GM12878 (cell line): ENCODE data around the gene OR1F1. TPM values are rescaled to one million over a fixed set of nuclear protein-coding genes. Genes with fewer than 3 reads are reported as not detected.

ENCODE experiments used
- ATAC-seq: fragments of 200-7000 bp; cut with Tn5 transposase; 3 replicates; pipeline ENCODE4 v1.9.1; 2020; ENCODE audit warnings: mild to moderate bottlenecking, moderate library complexity
- BruUV-seq: library from RNA; stranded (reverse); fragments of 400-500 nt; replicated peaks from 2 replicates; lab custom pipeline; 2021; lab: Mats Ljungman, UMichigan
- CTCF ChIA-PET: fragments of 300-600 bp; sonication (Branson Sonifier 250); formaldehyde crosslinking; extraction: SDS; loops from one replicate; lab custom pipeline; 2021; ENCODE audit warnings: inconsistent platforms; lab: Yijun Ruan, JAX
- POLR2A ChIA-PET: fragments of 350-600 bp; formaldehyde crosslinking; extraction: SDS; loops from one replicate; lab custom pipeline; 2021; ENCODE audit warnings: inconsistent platforms; lab: Charles Lee
- RAD21 ChIA-PET: fragments of 300-600 bp; sonication (Branson Sonifier 250); formaldehyde crosslinking; loops from one replicate; lab custom pipeline; 2023; ENCODE audit warnings: antibody characterized with exemption; ENCODE audit not compliant: unreplicated experiment; lab: Charles Lee
- SMC1A ChIA-PET: fragments of 300-600 bp; sonication (Branson Sonifier 250); formaldehyde crosslinking; loops from one replicate; lab custom pipeline; 2023; ENCODE audit not compliant: unreplicated experiment, uncharacterized antibody; lab: Charles Lee
- DNase-seq: peaks from one replicate; pipeline ENCODE4 v3.0.0-alpha.2; 2011; ENCODE audit warnings: low read depth, low spot score
- FAIRE-seq: peaks from 3 replicates; lab custom pipeline; 2011; peaks lifted over from hg19 to GRCh38; lab: Jason Lieb, UNC
- H2AFZ ChIP-seq: 2 replicates; pipeline ENCODE4 v1.6.0; 2011; ENCODE audit warnings: low read depth, low read length, control low read depth; ENCODE audit not compliant: control insufficient read depth
- H3K27ac ChIP-seq: 2 replicates; pipeline ENCODE4 v1.5.1; 2011; ENCODE audit warnings: control low read depth; ENCODE audit not compliant: control insufficient read depth, insufficient read depth
- H3K27me3 ChIP-seq, 2 experiments: replicated peaks in 1 of 2; 2 replicates each; pipeline versions ENCODE4 v1.6.0 to v1.6.1; 2011; ENCODE audit warnings: low read length in 1 of 2; ENCODE audit not compliant: control insufficient read depth in 2 of 2, insufficient read depth in 2 of 2
- H3K36me3 ChIP-seq, 2 experiments: 2 replicates each; pipeline ENCODE4 v1.5.1; 2011; ENCODE audit warnings: low read length in 1 of 2; ENCODE audit not compliant: control insufficient read depth in 2 of 2, insufficient read depth in 2 of 2
- H3K4me1 ChIP-seq: 2 replicates; pipeline ENCODE4 v1.6.1; 2011; ENCODE audit warnings: mild to moderate bottlenecking, low read length, moderate library complexity, mixed read lengths; ENCODE audit not compliant: control insufficient read depth, insufficient read depth
- H3K4me2 ChIP-seq: 2 replicates; pipeline ENCODE4 v1.6.0; 2011; ENCODE audit warnings: control low read depth; ENCODE audit not compliant: control insufficient read depth, insufficient read depth
- H3K4me3 ChIP-seq: fragments of 200-600 bp; sonication (generic); 2 replicates; pipeline ENCODE4 v1.5.1; 2016
- H3K79me2 ChIP-seq: 2 replicates; pipeline ENCODE4 v1.6.0; 2011; ENCODE audit warnings: low read length; ENCODE audit not compliant: control insufficient read depth, insufficient read depth
- H3K9ac ChIP-seq: 2 replicates; pipeline ENCODE4 v1.8.0; 2011; ENCODE audit warnings: low read length, control low read depth, mixed read lengths; ENCODE audit not compliant: control insufficient read depth, insufficient read depth
- H3K9me3 ChIP-seq: replicated peaks from 3 replicates; pipeline ENCODE4 v1.5.1; 2011; ENCODE audit warnings: mild to moderate bottlenecking, low read length; ENCODE audit not compliant: control insufficient read depth, insufficient read depth
- H4K20me1 ChIP-seq: 2 replicates; pipeline ENCODE4 v1.6.0; 2011; ENCODE audit not compliant: control insufficient read depth, insufficient read depth
- BCLAF1 ChIP-seq: fragments of 450-650 bp; IDR thresholded peaks from 2 replicates; pipeline ENCODE4 v1.6.1; 2017; ENCODE audit warnings: antibody characterized with exemption, mild to moderate bottlenecking, moderate library complexity
- ESRRA ChIP-seq: IDR thresholded peaks from 2 replicates; pipeline ENCODE4 v1.6.1; 2012; ENCODE audit warnings: mild to moderate bottlenecking, low read length, improper control_type of control experiment
- MYB ChIP-seq: fragments of 150-350 bp; IDR thresholded peaks from 2 replicates; pipeline ENCODE4 v1.6.1; 2014; ENCODE audit warnings: mild to moderate bottlenecking, low read depth, low read length, borderline replicate concordance
- NBN ChIP-seq: fragments of 450-650 bp; IDR thresholded peaks from 2 replicates; pipeline ENCODE4 v1.6.1; 2016
- NKRF ChIP-seq: fragments of 450-650 bp; conservative IDR thresholded peaks from 2 replicates; pipeline ENCODE4 v1.6.1; 2017; ENCODE audit warnings: mild to moderate bottlenecking, moderate library complexity
- RAD51 ChIP-seq: fragments of 450-650 bp; IDR thresholded peaks from 2 replicates; pipeline ENCODE4 v1.6.1; 2016; ENCODE audit warnings: moderate library complexity, mild to moderate bottlenecking, inconsistent platforms
- SUPT20H ChIP-seq: IDR thresholded peaks from 2 replicates; pipeline ENCODE4 v1.6.1; 2011; ENCODE audit warnings: low read depth, mild to moderate bottlenecking, low read length, moderate library complexity, borderline replicate concordance; ENCODE audit not compliant: control insufficient read depth
- YY1 ChIP-seq: IDR thresholded peaks from 2 replicates; pipeline ENCODE4 v1.6.1; 2011; ENCODE audit warnings: low read depth, mild to moderate bottlenecking, low read length
- ZNF687 ChIP-seq: fragments of 450-650 bp; IDR thresholded peaks from 2 replicates; pipeline ENCODE4 v1.6.1; 2017; ENCODE audit warnings: mild to moderate bottlenecking, moderate library complexity
- WGBS: methylation state at CpG from one replicate; pipeline ENCODE4 v1.1.6; 2016; ENCODE audit warnings: low lambda C conversion rate; ENCODE audit not compliant: insufficient replicate concordance, insufficient coverage; ENCODE audit errors: missing lambda C conversion rate; 5-methylcytosine and 5-hydroxymethylcytosine counted together
- in situ Hi-C: fragments of 300-500 bp; cut with MboI; formaldehyde crosslinking; loops from 9 replicates; pipeline ENCODE4 v1.14.3; 2018; ENCODE audit warnings: mixed read lengths
- intact Hi-C: fragments of 100-400 bp; cut with micrococcal nuclease; formaldehyde crosslinking; loops from one replicate; pipeline ENCODE4 v1.14.2; 2022; ENCODE audit not compliant: unreplicated experiment
- polyA plus RNA-seq, 11 experiments: library from polyadenylated mRNA; depleted of rRNA in 4 of 11; unstranded in 6 of 11; stranded (reverse) in 5 of 11; fragments of >200 nt; fragmentation: Nextera tagmentation in 4 of 11; fragmentation: Illumina TruSeq in 1 of 11; extraction: Ambion mirVana in 4 of 11; extraction: Trizol in 1 of 11; gene quantifications; 1 replicate in 1 of 11; 2 replicates in 10 of 11; pipeline versions ENCODE4 v1.2.1 to v1.2.3, GENCODE V29; 2011 to 2016; ENCODE audit warnings: inconsistent platforms in 2 of 11, missing spikeins in 2 of 11, low read depth in 1 of 11
- total RNA-seq, 4 experiments: library from RNA; depleted of rRNA in 3 of 4; stranded (reverse); fragments of >200 nt in 3 of 4; fragmentation: Illumina TruSeq in 1 of 4; extraction: Trizol in 1 of 4; gene quantifications; 2 replicates each; pipeline versions ENCODE4 v1.2.1 to v1.2.3, GENCODE V29; 2013 to 2021

Gene OR1F1
- total and polyA plus RNA-seq, 10 of the 15 experiments (the other 5 are each of a cell fraction or from before 2014, with no cell fraction given), result 0.10 to 0.14 (median 0.12) TPM; not detected in 7

GRCh38 chr16:3149193-3149530 is 38.8 kb upstream of the OR1F1 start:
- CTCF ChIA-PET, result interaction anchor here (0.6 to 3.5 kb wide), 7 partner anchors 13 to 46 kb away, joined by 3 to 24 read pairs (median 3); partner anchors contain the start of gene ZNF213
- TF ChIP-seq YY1 (no peak), ZNF687 (no peak), BCLAF1 (no peak), SUPT20H (no peak), MYB (no peak), NBN (no peak), ESRRA (no peak), RAD51 (no peak), NKRF (no peak)
- intact Hi-C loops, result no loop called here
- Histone ChIP-seq H3K27ac (no peak overlapping the region), H4K20me1 (no peaks in the 10 kb centered on the region), H3K9me3 (no peaks in the 10 kb centered on the region; the same call in 2 of the 3 replicates), H3K4me3 (peak overlapping the region; percentile 94; the same call in 1 of the 2 replicates), H3K4me1 (peaks cover 3% of the 10 kb centered on the region; the same call in 1 of the 2 replicates), H3K36me3 (no peaks in the 10 kb centered on the region), H2AFZ (no peak overlapping the region; the same call in 1 of the 2 replicates), H3K79me2 (no peaks in the 10 kb centered on the region), H3K9ac (peak overlapping the region; percentile 22; the same call in 1 of the 2 replicates), H3K27me3 (no peaks in the 10 kb centered on the region), H3K4me2 (peak overlapping the region; percentile 100; the same call in 1 of the 2 replicates)
- SMC1A ChIA-PET, result interaction anchor here (1.5 to 2.0 kb wide), 3 partner anchors 17 to 19 kb away, joined by 4 to 12 read pairs (median 7); no protein-coding TSS in a partner anchor
- WGBS, result 97% methylated on average over 6 of the region's 6 CpGs
- POLR2A ChIA-PET, result interaction anchor here (0.8 to 2.3 kb wide), 2 partner anchors 16 to 23 kb away, joined by 4 to 7 read pairs; no protein-coding TSS in a partner anchor
- BruUV-seq, result no TSS peak
- DNase-seq (no peak), FAIRE-seq (no peak), ATAC-seq (no peak)
- RAD21 ChIA-PET, result interaction anchor here (1.3 to 2.0 kb wide), 3 partner anchors 14 to 20 kb away, joined by 4 to 9 read pairs (median 5); partner anchors contain the start of gene ZNF213
- in situ Hi-C loops, result no loop called here
